ENCODE results near the gene CHD3.

Gene CHD3

GRCh38 chr17:7844292-7845154 lies 44.1 kb upstream of the CHD3 start:
- H3K4me1 ChIP-seq (ENCODE audit: control insufficient read depth, insufficient read depth, low read length) = peaks cover 26% of the 10 kb centered on the region

GRCh38 chr17:7845359-7846062 lies 43.1 kb upstream of the CHD3 start:
- Histone ChIP-seq H3K4me2 (ENCODE audit: low read length) (peak overlapping the region; percentile 99), H3K36me3 (ENCODE audit: insufficient read depth, low read length) (peaks cover 22% of the 10 kb centered on the region), H3K9me3 (replicated peaks; ENCODE audit: low read length) (no peaks in the 10 kb centered on the region), H3K4me3 (ENCODE audit: low read length) (peak overlapping the region; percentile 81), H3K9ac (ENCODE audit: low read depth, low read length) (peak overlapping the region; percentile 96), H3K27me3 (ENCODE audit: control insufficient read depth, insufficient read depth, low read length) (no peaks in the 10 kb centered on the region), H3K4me1 (ENCODE audit: control insufficient read depth, insufficient read depth, low read length) (peaks cover 22% of the 10 kb centered on the region)

More at GRCh38 chr17:7844292-7845154, 44.1 kb upstream of the CHD3 start:
- peak overlapping the region; percentile 99 for H3K4me2 ChIP-seq (ENCODE audit: low read length)
- no peaks in the 10 kb centered on the region for H3K9me3 ChIP-seq (replicated peaks; ENCODE audit: low read length)
- H3K36me3 ChIP-seq (ENCODE audit: insufficient read depth, low read length) = peaks cover 13% of the 10 kb centered on the region
- H3K4me3 ChIP-seq (ENCODE audit: low read length) = peak overlapping the region; percentile 81
- H3K27me3 ChIP-seq (ENCODE audit: control insufficient read depth, insufficient read depth, low read length) = no peaks in the 10 kb centered on the region
- H3K9ac ChIP-seq (ENCODE audit: low read depth, low read length) = peak overlapping the region; percentile 96

- H3K4me2 ChIP-seq (ENCODE audit: low read length) = no peak overlapping the region
- no peaks in the 10 kb centered on the region for H3K27me3 ChIP-seq (ENCODE audit: control insufficient read depth, insufficient read depth, low read length)
- peaks cover 28% of the 10 kb centered on the region for H3K36me3 ChIP-seq (ENCODE audit: insufficient read depth, low read length)
- no peak overlapping the region for H3K4me3 ChIP-seq (ENCODE audit: low read length)
- H3K9me3 ChIP-seq (replicated peaks; ENCODE audit: low read length) = no peaks in the 10 kb centered on the region
- peaks cover 15% of the 10 kb centered on the region for H3K4me1 ChIP-seq (ENCODE audit: control insufficient read depth, insufficient read depth, low read length)
- H3K9ac ChIP-seq (ENCODE audit: low read depth, low read length) = no peak overlapping the region
These were observed 42.4 kb upstream of the CHD3 start for GRCh38 chr17:7846063-7846735.

- no peaks in the 10 kb centered on the region for H3K9me3 ChIP-seq (replicated peaks; ENCODE audit: low read length)
- peaks cover 35% of the 10 kb centered on the region for H3K36me3 ChIP-seq (ENCODE audit: insufficient read depth, low read length)
- no peaks in the 10 kb centered on the region for H3K27me3 ChIP-seq (ENCODE audit: control insufficient read depth, insufficient read depth, low read length)
- no peak overlapping the region for H3K9ac ChIP-seq (ENCODE audit: low read depth, low read length)
- no peak overlapping the region for H3K4me2 ChIP-seq (ENCODE audit: low read length)
- H3K4me1 ChIP-seq (ENCODE audit: control insufficient read depth, insufficient read depth, low read length) = peaks cover 14% of the 10 kb centered on the region
- no peak overlapping the region for H3K4me3 ChIP-seq (ENCODE audit: low read length)
These were observed 41.6 kb upstream of the CHD3 start for GRCh38 chr17:7846765-7847661.

GRCh38 chr17:7848131-7848579 lies 40.4 kb upstream of the CHD3 start:
- Histone ChIP-seq H3K9ac (ENCODE audit: low read depth, low read length) (no peak overlapping the region), H3K4me1 (ENCODE audit: control insufficient read depth, insufficient read depth, low read length) (peaks cover 11% of the 10 kb centered on the region), H3K27me3 (ENCODE audit: control insufficient read depth, insufficient read depth, low read length) (no peaks in the 10 kb centered on the region), H3K4me2 (ENCODE audit: low read length) (no peak overlapping the region), H3K9me3 (replicated peaks; ENCODE audit: low read length) (no peaks in the 10 kb centered on the region), H3K36me3 (ENCODE audit: insufficient read depth, low read length) (peaks cover 46% of the 10 kb centered on the region), H3K4me3 (ENCODE audit: low read length) (no peak overlapping the region)

GRCh38 chr17:7848739-7849129 lies 39.9 kb upstream of the CHD3 start:
- H3K4me3 ChIP-seq (ENCODE audit: low read length) = no peak overlapping the region
- H3K36me3 ChIP-seq (ENCODE audit: insufficient read depth, low read length) = peaks cover 47% of the 10 kb centered on the region
- H3K9me3 ChIP-seq (replicated peaks; ENCODE audit: low read length) = no peaks in the 10 kb centered on the region
- H3K4me2 ChIP-seq (ENCODE audit: low read length) = no peak overlapping the region
- no peaks in the 10 kb centered on the region for H3K27me3 ChIP-seq (ENCODE audit: control insufficient read depth, insufficient read depth, low read length)
- H3K9ac ChIP-seq (ENCODE audit: low read depth, low read length) = no peak overlapping the region
- peaks cover 11% of the 10 kb centered on the region for H3K4me1 ChIP-seq (ENCODE audit: control insufficient read depth, insufficient read depth, low read length)

GRCh38 chr17:7849130-7849750 lies 39.3 kb upstream of the CHD3 start:
- Histone ChIP-seq H3K9ac (ENCODE audit: low read depth, low read length) (no peak overlapping the region), H3K9me3 (replicated peaks; ENCODE audit: low read length) (no peaks in the 10 kb centered on the region), H3K36me3 (ENCODE audit: insufficient read depth, low read length) (peaks cover 47% of the 10 kb centered on the region), H3K4me2 (ENCODE audit: low read length) (no peak overlapping the region), H3K4me1 (ENCODE audit: control insufficient read depth, insufficient read depth, low read length) (peaks cover 11% of the 10 kb centered on the region), H3K4me3 (ENCODE audit: low read length) (no peak overlapping the region), H3K27me3 (ENCODE audit: control insufficient read depth, insufficient read depth, low read length) (no peaks in the 10 kb centered on the region)

- no peak overlapping the region for H3K9ac ChIP-seq (ENCODE audit: low read depth, low read length)
- H3K4me1 ChIP-seq (ENCODE audit: control insufficient read depth, insufficient read depth, low read length) = peaks cover 10% of the 10 kb centered on the region
- no peak overlapping the region for H3K4me3 ChIP-seq (ENCODE audit: low read length)
- H3K4me2 ChIP-seq (ENCODE audit: low read length) = no peak overlapping the region
- H3K9me3 ChIP-seq (replicated peaks; ENCODE audit: low read length) = no peaks in the 10 kb centered on the region
- no peaks in the 10 kb centered on the region for H3K27me3 ChIP-seq (ENCODE audit: control insufficient read depth, insufficient read depth, low read length)
- H3K36me3 ChIP-seq (ENCODE audit: insufficient read depth, low read length) = peaks cover 48% of the 10 kb centered on the region
These were observed 38.7 kb upstream of the CHD3 start for GRCh38 chr17:7849751-7850504.

GRCh38 chr17:7850701-7851437 lies 37.7 kb upstream of the CHD3 start:
- H3K4me3 ChIP-seq (ENCODE audit: low read length) = no peak overlapping the region
- H3K9me3 ChIP-seq (replicated peaks; ENCODE audit: low read length) = no peaks in the 10 kb centered on the region
- peaks cover 55% of the 10 kb centered on the region for H3K36me3 ChIP-seq (ENCODE audit: insufficient read depth, low read length)
- H3K9ac ChIP-seq (ENCODE audit: low read depth, low read length) = no peak overlapping the region
- peaks cover 11% of the 10 kb centered on the region for H3K4me1 ChIP-seq (ENCODE audit: control insufficient read depth, insufficient read depth, low read length)
- H3K27me3 ChIP-seq (ENCODE audit: control insufficient read depth, insufficient read depth, low read length) = no peaks in the 10 kb centered on the region
- H3K4me2 ChIP-seq (ENCODE audit: low read length) = no peak overlapping the region

Measured in skeletal muscle satellite cell (primary cell).